ENCODE results near the gene LRRN2.

The LRRN2 gene

DNA sequence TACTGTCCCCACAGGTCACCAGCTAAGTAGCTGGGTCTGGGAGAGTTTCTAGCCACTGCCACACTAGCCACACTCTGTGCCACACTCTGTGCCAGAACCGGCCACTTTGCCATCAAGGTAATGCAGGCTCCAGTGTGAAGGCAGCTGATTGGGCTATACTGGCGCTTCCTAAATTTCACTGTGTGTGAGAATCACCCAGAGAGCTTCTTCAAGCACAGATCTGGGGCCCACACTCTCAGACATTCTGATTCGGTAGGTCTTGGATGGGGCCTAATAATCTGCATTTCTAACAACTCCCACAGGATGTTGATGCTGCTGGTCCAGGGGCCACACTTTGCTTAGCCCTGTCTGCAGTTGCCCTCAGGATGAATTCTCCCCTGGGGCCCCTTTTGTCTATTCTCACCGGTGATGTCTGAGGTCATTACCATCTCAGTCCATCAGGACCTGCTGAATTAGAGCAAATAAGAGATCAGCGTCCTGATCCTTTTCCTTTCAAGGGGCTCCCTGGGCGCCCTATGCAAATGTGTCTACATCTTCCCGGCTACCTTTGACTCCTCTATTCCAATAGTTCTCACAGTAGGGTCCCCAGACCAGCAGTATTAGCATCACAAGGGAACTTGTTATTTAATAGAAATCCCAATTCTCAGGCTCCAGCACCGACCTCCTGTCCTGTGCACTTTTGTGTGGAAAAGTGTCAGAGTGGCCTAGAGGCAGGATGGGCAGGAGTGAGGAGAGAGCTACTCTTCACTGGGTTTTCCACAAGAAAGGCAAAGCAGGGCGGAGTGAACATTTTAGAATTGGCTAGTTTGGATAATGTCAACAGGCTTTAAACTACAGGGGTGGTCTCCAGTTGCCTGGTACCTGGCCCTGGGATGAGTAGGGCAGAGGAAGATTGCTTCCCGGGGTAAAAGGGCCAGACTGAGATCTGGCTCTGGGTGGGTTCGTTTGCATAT, 24.7 kb upstream of the LRRN2 start:
- no peak overlapping the region for H3K4me3 ChIP-seq (ENCODE audit: low read length)
- peaks cover 63% of the 10 kb centered on the region for H3K4me1 ChIP-seq (ENCODE audit: insufficient read depth, low read length)
- H3K9me3 ChIP-seq (ENCODE audit: low read length), result no peaks in the 10 kb centered on the region
- peaks cover 2% of the 10 kb centered on the region for H3K27me3 ChIP-seq (ENCODE audit: insufficient read depth, low read length)
- H2AFZ ChIP-seq (ENCODE audit: low read depth, low read length), result no peak overlapping the region
- no peaks in the 10 kb centered on the region for H3K36me3 ChIP-seq (ENCODE audit: insufficient read depth, low read length)

DNA sequence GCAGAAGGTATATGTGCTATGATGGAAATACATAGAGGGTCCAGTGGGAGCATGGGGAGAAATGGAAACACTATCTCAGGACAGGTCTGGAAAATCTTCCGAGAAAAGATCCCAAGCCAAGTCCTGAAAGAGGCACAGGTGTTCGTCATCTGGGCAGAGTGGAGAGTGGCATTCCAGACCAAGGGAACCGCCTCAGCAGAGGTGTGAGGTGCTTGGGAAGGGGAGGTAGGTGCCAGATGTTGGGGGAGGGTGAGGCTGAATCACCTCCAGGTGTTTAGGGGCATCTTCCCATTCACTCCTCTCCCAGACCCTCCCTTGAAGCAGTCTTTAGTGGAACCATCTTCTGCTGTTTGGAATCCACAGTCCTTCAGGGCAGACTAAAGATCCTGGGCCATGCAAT, 23.5 kb upstream of the LRRN2 start:
- H3K4me1 ChIP-seq (ENCODE audit: insufficient read depth, low read length), result peaks cover 54% of the 10 kb centered on the region
- H2AFZ ChIP-seq (ENCODE audit: low read depth, low read length), result no peak overlapping the region
- H3K4me3 ChIP-seq (ENCODE audit: low read length), result no peak overlapping the region
- H3K36me3 ChIP-seq (ENCODE audit: insufficient read depth, low read length), result no peaks in the 10 kb centered on the region
- peaks cover 2% of the 10 kb centered on the region for H3K27me3 ChIP-seq (ENCODE audit: insufficient read depth, low read length)
- H3K9me3 ChIP-seq (ENCODE audit: low read length), result no peaks in the 10 kb centered on the region

GRCh38 chr1:204706838-204707509, 21.4 kb upstream of the LRRN2 start:
- no peaks in the 10 kb centered on the region for H3K36me3 ChIP-seq (ENCODE audit: insufficient read depth, low read length)
- peaks cover 2% of the 10 kb centered on the region for H3K27me3 ChIP-seq (ENCODE audit: insufficient read depth, low read length)
- peaks cover 46% of the 10 kb centered on the region for H3K4me1 ChIP-seq (ENCODE audit: insufficient read depth, low read length)
- H2AFZ ChIP-seq (ENCODE audit: low read depth, low read length), result no peak overlapping the region
- no peaks in the 10 kb centered on the region for H3K9me3 ChIP-seq (ENCODE audit: low read length)
- H3K4me3 ChIP-seq (ENCODE audit: low read length), result no peak overlapping the region

- peaks cover 2% of the 10 kb centered on the region for H3K27me3 ChIP-seq (ENCODE audit: insufficient read depth, low read length)
- no peak overlapping the region for H2AFZ ChIP-seq (ENCODE audit: low read depth, low read length)
- no peaks in the 10 kb centered on the region for H3K36me3 ChIP-seq (ENCODE audit: insufficient read depth, low read length)
- no peaks in the 10 kb centered on the region for H3K9me3 ChIP-seq (ENCODE audit: low read length)
- no peak overlapping the region for H3K4me3 ChIP-seq (ENCODE audit: low read length)
- peaks cover 39% of the 10 kb centered on the region for H3K4me1 ChIP-seq (ENCODE audit: insufficient read depth, low read length)
Measured at GRCh38 chr1:204705888-204706837, 20.6 kb upstream of the LRRN2 start.

- Histone ChIP-seq H3K4me1 (ENCODE audit: insufficient read depth, low read length) (peaks cover 32% of the 10 kb centered on the region), H3K27me3 (ENCODE audit: insufficient read depth, low read length) (peaks cover 2% of the 10 kb centered on the region), H2AFZ (ENCODE audit: low read depth, low read length) (no peak overlapping the region), H3K36me3 (ENCODE audit: insufficient read depth, low read length) (no peaks in the 10 kb centered on the region), H3K4me3 (ENCODE audit: low read length) (no peak overlapping the region), H3K9me3 (ENCODE audit: low read length) (no peaks in the 10 kb centered on the region)
Measured at GRCh38 chr1:204705493-204705811, 19.9 kb upstream of the LRRN2 start.

GRCh38 chr1:204704794-204705492, 19.4 kb upstream of the LRRN2 start:
- Histone ChIP-seq H2AFZ (ENCODE audit: low read depth, low read length) (no peak overlapping the region), H3K4me3 (ENCODE audit: low read length) (no peak overlapping the region), H3K27me3 (ENCODE audit: insufficient read depth, low read length) (peaks cover 2% of the 10 kb centered on the region)

DNA sequence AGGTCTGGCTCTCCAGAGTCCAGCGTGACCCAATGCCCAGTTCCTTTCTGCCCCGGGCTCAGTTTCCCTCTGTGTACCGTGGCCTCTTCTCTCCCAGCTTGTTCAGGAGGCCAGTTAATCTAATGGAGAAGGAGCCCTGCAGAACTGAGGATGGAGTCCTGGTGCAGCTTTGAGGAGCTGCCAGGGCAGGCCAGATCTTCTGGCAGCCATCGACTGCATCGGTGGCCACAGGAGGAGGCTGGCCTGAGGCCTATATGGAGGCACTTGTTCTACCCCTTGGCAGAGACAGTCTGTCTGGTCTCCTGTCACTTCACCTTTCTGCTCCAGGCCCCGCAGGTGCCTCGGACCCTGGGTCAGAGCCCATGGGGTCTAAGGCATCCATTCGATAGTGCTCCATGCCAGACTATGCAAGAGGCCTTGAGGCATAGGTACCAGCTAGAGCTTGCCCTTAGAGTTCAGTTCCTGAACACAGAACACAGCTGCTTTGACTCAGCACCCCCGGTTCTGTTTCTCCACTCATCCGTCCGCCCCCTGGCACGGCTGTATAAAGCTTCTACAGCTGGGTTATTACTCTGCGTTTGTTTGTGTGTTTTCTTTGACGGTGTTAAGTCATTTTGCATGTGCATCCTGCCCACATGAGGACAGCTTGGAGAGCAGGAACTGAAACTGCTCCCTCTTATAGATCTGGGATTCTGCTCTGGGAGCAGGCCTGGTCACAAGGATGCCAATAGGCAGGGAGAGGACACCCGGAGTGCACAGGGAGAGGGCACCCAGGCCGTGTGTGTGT, 18.5 kb upstream of the LRRN2 start:
- H2AFZ ChIP-seq (ENCODE audit: low read depth, low read length), result no peak overlapping the region
- no peaks in the 10 kb centered on the region for H3K36me3 ChIP-seq (ENCODE audit: insufficient read depth, low read length)
- peaks cover 19% of the 10 kb centered on the region for H3K4me1 ChIP-seq (ENCODE audit: insufficient read depth, low read length)
- H3K27me3 ChIP-seq (ENCODE audit: insufficient read depth, low read length), result peaks cover 2% of the 10 kb centered on the region
- H3K4me3 ChIP-seq (ENCODE audit: low read length), result no peak overlapping the region
- no peaks in the 10 kb centered on the region for H3K9me3 ChIP-seq (ENCODE audit: low read length)

More at GRCh38 chr1:204704794-204705492, 19.4 kb upstream of the LRRN2 start:
- Histone ChIP-seq H3K36me3 (ENCODE audit: insufficient read depth, low read length) (no peaks in the 10 kb centered on the region), H3K4me1 (ENCODE audit: insufficient read depth, low read length) (peaks cover 26% of the 10 kb centered on the region), H3K9me3 (ENCODE audit: low read length) (no peaks in the 10 kb centered on the region)

GRCh38 chr1:204703268-204703664, 17.7 kb upstream of the LRRN2 start:
- no peak overlapping the region for H2AFZ ChIP-seq (ENCODE audit: low read depth, low read length)
- peaks cover 19% of the 10 kb centered on the region for H3K4me1 ChIP-seq (ENCODE audit: insufficient read depth, low read length)
- H3K9me3 ChIP-seq (ENCODE audit: low read length), result no peaks in the 10 kb centered on the region
- no peak overlapping the region for H3K4me3 ChIP-seq (ENCODE audit: low read length)
- H3K27me3 ChIP-seq (ENCODE audit: insufficient read depth, low read length), result peaks cover 2% of the 10 kb centered on the region
- no peaks in the 10 kb centered on the region for H3K36me3 ChIP-seq (ENCODE audit: insufficient read depth, low read length)

DNA sequence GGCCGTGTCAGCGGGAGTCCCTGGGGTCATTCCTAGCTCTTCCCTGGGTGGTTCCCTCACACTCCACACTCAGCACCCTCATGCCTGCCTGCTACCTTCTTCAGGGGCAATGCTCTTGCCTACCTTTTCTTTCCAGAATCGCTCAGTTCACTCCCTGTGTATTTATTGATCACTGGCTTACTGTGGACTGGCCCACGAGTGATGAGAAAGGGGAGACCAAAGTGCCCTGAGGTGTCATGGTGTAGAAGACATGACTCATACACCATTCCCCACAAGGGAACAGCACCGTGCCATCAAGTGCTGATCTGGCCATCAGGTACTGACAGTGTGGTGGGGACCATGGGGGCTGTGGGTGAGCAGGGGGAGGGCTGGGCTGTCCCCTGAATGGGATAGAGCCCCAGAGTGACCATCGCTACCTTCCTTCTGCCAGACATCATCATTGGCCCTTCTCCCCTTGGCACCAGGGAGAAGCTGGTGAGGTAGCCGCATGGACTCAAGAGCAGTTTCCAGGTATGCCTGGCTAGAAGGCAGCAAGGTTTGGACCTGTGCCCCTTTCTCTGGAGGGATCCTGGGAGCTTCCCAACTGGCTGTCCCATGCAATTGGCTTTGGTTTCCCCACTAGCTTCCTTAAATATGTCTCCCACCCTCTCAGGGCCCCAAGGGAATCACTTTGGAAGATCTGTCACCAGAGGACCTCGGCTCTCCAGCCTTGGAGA, 17.2 kb upstream of the LRRN2 start:
- Histone ChIP-seq H2AFZ (ENCODE audit: low read depth, low read length) (no peak overlapping the region), H3K4me3 (ENCODE audit: low read length) (no peak overlapping the region), H3K27me3 (ENCODE audit: insufficient read depth, low read length) (peaks cover 2% of the 10 kb centered on the region), H3K36me3 (ENCODE audit: insufficient read depth, low read length) (no peaks in the 10 kb centered on the region), H3K9me3 (ENCODE audit: low read length) (no peaks in the 10 kb centered on the region), H3K4me1 (ENCODE audit: insufficient read depth, low read length) (peaks cover 15% of the 10 kb centered on the region)

DNA sequence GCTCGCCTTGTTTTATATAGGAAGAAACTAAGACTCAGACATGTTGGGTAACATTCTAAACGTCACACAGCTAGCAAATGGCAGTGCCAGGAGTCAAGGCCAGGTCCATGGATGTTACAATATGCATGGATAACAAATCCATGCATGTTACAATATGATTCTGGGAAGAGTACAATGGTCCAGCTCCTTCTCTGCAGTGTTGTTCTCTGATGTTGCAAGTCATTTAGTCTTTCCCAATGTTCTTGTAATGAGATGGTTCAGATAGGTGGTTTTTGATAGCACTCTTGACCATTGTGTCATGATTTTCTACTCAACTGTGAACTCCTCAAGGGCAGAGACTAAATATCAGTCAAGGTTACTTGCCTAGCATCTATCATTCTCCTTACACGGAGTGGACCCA, 15.7 kb upstream of the LRRN2 start:
- no peak overlapping the region for H2AFZ ChIP-seq (ENCODE audit: low read depth, low read length)
- H3K4me3 ChIP-seq (ENCODE audit: low read length), result no peak overlapping the region
- no peaks in the 10 kb centered on the region for H3K36me3 ChIP-seq (ENCODE audit: insufficient read depth, low read length)
- no peaks in the 10 kb centered on the region for H3K9me3 ChIP-seq (ENCODE audit: low read length)
- H3K27me3 ChIP-seq (ENCODE audit: insufficient read depth, low read length), result peaks cover 2% of the 10 kb centered on the region
- no peaks in the 10 kb centered on the region for H3K4me1 ChIP-seq (ENCODE audit: insufficient read depth, low read length)

- Histone ChIP-seq H3K4me3 (ENCODE audit: low read length) (no peak overlapping the region), H3K36me3 (ENCODE audit: insufficient read depth, low read length) (no peaks in the 10 kb centered on the region), H3K9me3 (ENCODE audit: low read length) (no peaks in the 10 kb centered on the region), H2AFZ (ENCODE audit: low read depth, low read length) (no peak overlapping the region), H3K4me1 (ENCODE audit: insufficient read depth, low read length) (peaks cover 3% of the 10 kb centered on the region), H3K27me3 (ENCODE audit: insufficient read depth, low read length) (peaks cover 7% of the 10 kb centered on the region)
Measured at GRCh38 chr1:204697893-204698292, 12.4 kb upstream of the LRRN2 start.
